Measurements from ENCODE around the gene GJD4.

The GJD4 gene

DNA sequence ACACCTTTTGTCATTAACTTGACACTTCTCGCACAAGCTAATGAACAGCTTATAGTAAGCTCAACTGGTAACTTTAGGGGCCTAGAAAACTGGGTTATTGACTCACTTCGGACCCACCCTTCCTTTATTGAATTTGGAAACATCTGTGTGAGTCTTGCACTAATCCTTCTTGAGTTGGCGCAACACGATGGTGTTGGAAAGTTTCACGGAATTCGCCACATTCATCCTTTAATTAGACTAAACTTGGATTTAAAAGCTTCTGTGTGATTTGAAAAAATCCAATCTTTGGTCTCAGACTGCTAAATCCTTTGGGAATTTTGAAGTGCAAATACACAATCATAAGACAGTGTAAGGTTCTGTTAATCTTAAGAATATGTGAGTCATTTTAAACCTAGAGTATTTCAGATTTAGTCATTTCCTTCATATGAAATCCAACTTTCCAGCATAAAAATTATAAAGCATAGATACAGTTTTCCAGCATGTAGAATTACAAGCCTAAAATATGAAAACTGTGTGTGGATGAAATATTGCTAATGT, 21.9 kb downstream of the GJD4 start:
- DNase-seq (ENCODE audit: low read depth) = no peak

DNA sequence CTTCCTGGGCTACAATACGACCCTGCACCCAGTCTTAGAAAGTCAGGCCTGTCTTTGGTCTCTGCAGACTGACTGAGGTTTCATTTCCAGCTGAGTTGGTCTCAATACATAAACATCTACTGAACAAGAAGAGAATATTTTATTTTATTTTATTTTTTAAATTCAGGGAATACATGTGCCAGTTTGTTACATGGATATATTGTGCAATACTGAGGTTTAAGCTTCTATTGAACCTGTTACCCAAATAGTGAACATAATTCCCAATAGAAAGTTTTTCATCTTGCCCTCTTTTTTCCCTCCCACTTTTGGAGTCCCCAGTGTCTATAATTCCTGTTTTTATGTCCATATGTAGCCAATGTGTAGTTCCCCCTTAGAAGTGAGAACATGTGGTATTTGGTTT, 26.3 kb downstream of the GJD4 start:
- no peak for DNase-seq (ENCODE audit: low read depth)

DNA sequence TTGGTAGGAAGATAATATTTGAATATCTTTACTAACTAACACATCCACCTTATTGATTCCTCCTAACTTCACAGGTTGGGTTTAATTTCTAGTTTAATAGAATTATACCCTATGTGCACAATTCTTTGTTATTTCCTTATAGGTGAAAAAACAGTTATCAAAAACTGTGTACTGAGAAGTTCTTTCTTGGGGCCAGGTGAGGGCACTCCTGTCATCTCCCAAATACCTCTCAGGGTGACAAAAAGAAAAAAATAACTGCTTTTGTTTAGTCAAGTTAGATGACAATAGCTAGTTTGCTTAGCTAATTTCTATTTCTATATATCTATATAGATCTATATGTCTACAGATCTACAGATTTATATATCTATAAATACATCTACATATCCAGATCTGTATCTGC, 26.9 kb downstream of the GJD4 start:
- DNase-seq (ENCODE audit: low read depth) = no peak

DNA sequence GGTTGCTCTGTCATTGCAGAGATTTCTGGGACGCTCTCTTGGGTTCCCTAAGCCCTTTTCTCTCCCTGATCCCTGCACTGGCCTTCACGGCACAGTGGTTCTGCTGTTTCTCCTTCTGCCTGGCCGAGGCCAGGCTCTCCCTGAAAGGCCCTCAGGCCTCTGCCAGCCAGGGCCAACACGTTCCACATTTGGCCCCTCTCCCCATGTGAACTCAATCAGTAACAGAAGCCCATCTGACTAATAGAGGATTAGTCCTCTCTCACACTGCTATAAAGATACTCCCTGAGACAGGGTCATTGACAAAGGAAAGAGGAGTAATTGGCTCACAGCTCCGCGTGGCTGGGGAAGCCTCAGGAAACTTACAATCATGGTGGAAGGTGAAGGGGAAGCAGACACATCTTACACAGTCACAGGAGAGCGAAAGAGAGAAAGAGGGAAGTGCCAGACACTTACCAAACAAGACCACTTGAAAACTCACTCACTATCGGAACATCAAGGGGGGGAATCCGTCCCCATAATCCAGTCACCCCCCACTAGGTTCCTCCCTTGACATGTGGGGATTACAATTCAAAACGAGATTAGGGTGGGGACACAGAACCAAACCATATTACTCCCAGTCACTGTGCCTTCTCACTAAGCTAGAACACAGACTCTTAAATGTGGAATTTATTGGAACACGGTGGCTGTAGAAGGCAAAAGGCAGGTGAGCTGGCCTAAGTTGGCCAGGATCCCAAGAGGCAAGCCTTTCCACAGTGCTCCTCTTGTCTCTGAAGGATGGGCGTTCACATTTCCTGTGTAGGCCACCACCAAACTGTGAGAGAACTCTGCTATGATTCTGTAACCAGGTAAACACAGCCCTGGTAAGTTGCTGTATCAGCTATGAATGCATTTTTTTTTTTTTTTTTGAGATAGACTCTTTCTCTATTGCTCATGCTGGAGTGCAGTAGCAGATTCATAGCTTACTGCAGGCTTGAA, 28.2 kb downstream of the GJD4 start:
- DNase-seq (ENCODE audit: low read depth) = no peak

DNA sequence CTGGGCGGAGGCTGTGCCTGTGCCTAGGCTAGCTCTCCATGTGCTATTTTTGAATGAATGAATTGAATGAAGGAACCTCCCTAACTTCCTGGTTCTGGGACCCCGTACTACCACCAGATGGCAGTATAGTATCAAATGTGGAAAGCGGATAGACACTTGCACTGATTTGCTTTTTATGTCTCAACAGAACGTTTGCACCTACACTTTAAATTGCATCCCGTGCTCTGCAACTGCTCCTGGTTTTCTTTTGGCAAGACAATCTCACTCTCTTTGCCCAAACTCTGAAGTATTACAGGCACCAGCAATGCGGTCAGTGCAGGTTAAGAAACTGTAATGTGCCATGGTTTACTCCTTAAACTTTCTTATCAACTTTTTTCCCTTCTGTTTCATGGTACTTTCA, 30.4 kb downstream of the GJD4 start:
- no peak for DNase-seq (ENCODE audit: low read depth)

DNA sequence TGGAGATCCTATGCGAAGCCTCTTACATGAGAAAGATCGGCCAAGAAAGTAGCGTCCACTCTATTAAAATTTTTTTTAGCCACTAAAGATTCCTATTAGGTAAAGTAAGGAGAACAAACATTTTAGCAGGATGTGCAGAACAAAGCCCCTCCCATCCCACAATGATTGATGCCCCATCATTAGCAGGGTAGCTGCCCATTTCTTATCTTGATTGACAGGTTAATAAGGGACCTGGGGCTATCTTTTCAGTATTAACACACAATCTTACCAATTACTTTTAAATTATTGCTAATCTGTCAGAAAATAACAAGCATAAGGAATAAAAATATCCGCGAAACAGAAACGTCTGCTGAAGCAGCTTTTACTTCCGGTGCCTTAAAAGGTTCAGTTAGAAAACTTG, 31.8 kb downstream of the GJD4 start:
- DNase-seq (ENCODE audit: low read depth) = no peak

DNA sequence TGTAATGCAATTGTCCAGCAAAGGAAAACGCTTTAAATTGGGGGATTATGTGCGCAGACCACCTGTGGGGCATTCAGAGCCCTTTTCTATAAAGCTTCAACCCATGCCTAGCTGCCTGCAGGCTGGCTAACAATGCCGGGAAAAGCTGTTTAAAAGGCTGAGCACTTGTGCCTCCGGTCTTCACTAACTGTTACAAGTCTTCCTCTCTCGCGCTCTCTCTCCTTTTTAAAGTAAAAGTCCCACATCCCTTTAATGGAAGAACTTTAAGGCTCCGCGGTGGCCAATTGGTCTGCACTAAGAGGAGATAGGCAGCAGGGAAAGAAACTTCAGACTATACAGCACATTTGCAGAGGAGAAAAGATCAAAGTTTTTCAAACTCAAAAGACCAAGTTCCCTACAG, 32.3 kb downstream of the GJD4 start:
- no peak for DNase-seq (ENCODE audit: low read depth)

DNA sequence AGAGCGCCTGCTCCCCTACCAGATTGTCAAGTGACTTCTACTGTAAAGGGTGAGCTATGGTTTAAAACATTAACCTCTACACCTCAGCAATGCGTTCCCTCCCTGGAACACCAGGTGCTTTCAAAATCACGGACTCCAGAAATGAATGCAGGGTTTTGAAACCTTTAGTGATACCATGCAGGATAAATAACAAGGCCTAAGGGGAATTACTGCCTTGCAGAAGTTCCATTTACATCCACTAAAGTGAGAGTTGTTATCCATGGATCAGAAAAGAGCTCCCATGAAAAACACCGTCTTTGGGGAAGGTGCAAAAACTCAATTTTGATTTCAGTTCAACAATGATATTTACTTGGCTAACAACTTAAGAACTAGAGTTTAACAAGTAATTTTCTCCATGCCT, 33.0 kb downstream of the GJD4 start:
- DNase-seq (ENCODE audit: low read depth) = no peak

DNA sequence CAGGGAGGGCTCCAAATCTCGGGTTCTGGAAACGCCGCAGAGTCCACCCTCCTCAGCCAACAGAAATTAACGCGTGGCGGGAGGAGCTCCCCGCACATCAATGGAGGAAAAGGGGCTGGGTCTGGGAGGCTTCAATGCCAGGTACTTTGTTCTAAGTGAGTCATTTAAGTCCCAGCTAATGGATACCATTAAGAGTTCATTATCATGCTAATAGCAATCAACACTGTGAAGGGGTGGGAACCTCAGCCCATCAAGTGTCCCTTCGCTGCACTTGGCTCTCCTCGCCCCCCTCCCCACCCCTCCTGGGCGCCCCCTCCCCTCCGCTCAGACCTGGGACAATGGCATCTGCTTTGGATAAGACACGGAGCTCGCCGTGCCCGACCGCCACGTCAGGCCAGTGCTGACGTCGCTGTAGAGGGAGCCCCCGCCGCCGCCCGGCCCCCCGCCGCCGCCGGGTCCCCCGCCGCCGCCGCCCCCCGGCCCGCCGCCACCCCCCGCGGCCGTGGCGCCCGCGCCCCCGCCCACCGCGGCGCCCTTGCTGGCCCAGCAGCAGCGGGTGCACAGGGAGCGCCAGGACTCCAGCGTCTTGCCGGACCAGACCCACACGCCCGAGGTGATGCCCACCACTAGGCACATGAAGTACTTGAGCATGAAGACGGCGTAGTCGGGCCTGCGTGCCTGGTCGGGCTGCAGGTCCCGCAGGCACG, 34.0 kb downstream of the GJD4 start:
- no peak for DNase-seq (ENCODE audit: low read depth)

DNA sequence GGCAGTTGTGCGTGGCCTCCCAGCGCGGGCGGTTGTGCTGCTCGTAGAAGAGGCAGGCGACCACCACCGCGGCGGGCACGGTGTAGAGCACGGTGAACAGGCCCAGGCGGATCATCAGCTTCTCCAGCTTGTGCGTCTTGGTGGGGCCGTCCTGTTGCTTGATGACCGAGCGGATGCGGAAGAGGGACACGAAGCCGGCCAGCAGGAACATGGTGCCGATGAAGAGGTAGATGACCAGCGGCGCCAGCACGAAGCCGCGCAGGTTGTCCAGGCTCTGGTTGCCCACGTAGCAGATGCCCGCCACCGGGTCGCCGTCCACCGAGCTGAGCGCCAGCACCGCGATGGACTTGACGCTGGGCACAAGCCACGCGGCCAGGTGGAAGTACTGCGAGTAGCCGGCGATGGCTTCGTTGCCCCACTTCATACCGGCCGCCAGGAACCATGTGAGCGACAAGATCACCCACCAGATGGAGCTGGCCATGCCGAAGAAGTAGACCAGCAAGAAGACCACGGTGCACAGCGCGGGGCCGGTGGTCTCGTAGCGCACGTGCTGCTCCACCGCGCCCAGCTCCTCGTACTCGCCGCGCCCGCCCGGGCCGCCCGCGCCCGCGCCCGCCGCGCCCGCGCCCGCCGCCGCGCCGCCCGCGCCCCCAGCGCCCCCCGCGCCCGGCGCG, 34.7 kb downstream of the GJD4 start:
- DNase-seq (ENCODE audit: low read depth) = no peak

DNA sequence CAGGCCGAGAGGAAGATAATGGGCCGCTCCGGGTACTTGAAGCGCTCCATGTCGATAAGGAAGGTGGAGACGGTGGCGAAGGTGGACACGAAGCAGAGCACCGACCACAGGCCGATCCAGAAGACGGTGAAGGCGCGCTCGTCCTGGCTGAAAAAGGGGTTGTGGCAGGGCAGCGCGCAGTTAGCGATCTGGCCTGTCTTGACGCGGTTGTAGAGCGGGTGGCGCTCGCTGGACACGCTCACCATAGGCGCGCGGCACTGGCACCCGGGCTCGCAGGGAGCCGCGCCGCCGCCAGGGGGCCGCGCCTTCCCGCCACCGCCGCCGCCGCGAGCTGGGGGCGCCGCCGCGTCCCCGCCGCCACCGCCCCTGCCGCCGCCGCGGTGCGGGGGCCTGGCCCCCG, 35.3 kb downstream of the GJD4 start:
- no peak for DNase-seq (ENCODE audit: low read depth)

DNA sequence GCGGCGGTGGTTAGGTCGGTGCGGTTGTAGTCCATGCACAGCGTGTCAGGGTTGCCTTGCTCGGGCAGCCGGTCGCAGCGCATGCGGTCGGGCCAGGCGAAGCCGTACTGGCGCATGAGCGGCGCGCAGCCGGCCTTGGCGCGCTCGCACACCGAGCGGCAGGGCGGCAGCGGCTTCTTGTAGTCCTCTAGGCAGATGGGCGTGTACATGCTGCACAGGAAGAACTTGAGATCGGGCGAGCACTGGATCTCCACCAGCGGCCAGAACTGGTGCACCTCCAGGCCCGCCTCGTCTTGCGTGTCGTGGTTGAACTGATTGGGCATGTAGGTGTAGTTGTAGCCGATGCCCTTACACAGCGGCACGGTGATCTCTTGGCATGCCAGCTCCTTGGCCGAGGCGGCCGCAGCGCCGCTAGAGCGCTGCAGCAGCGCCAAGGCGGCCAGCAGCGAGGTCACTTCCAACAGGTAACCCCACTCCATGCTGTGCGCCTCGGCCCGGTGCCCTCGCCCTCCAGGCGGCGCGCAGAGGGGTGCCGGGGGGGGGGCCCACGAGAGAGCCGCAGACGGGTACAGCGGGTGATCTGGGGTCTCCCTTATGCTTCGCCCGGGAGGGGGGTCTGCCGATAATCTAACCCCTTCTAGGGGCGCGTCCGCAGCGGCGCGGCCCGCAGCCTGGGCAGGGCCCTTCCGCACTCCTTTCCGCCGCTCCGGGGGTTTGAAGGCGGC, 36.0 kb downstream of the GJD4 start:
- DNase-seq (ENCODE audit: low read depth) = no peak

DNA sequence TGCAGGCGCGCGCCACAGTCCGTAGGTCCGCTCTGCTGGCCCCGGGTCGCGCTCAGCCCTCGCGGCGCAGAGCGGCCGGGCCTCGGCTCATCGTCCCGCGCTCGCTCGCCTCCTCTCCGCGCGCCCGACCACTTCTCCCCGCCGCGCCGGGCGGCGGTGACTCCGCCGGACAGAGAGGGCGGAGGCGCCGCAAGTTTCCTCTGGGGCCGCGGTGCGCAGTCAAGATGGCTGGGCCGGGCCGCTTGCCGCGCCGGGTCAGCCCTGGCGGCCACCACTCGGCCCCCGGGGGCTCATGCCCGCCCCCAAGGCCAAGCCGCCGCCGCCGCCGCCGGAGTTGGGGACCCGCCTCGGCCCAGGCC, 36.5 kb downstream of the GJD4 start:
- no peak for DNase-seq (ENCODE audit: low read depth)

DNA sequence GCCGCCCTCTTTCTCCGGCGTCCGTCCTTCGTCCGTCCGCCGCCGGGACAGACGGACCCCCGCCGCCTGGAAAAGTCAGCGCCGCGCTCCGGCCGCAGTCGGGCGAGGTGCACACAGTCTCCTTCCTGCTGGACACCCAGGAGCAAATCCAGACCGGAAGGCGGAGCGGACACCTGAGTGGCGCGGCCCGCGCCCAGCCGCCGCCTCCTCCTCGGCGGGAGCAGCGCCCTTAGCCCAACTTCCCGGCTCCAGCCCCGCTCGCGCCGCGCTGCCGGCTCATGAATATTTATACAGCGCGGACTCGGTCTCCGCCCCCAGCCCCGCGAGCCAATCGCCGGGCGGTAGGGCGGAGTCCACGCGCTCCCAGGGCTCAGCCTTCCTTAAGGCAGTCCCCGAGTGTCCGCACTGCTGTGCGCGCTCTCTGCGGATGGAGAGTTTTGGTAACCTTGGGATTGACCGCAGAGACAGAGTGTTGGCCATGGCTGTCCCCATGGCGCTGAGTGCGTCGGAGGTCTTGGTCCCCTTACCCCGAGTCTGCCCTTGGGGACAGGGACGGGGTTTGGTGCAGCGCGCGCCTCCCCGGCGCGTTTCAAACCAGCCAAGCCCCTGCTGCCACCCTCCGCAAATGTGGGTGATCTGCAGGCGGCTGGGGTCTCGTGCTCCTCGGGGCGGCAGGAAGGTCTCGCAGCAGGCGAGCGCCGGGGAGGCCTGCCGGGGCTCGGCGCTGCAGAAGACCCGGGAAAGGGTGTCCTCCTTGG, 37.1 kb downstream of the GJD4 start, which contains the start of gene FZD8:
TSS of gene FZD8 (minus strand) at position 262 of the 758 bp plus-strand sequence. CDS start 867 bp downstream, outside the sequence.
- DNase-seq (ENCODE audit: low read depth) = peak; percentile 44

DNA sequence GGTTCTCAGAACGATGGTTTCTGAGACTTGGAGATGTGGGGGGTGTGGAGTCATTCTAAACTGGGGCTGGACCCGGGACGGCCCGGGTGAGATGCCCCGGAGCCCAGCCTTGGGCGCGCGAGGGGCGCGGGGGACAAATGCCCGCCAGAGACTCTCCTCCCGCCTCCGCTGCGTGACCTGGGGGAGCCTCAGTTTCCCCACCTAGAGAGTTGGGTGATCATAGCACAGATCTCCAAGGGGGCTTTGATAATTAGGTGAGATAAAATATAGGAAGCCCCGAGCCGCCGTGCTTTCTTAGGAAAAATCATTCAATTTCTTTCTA, 37.6 kb downstream of the GJD4 start:
- DNase-seq (ENCODE audit: low read depth) = no peak

DNA sequence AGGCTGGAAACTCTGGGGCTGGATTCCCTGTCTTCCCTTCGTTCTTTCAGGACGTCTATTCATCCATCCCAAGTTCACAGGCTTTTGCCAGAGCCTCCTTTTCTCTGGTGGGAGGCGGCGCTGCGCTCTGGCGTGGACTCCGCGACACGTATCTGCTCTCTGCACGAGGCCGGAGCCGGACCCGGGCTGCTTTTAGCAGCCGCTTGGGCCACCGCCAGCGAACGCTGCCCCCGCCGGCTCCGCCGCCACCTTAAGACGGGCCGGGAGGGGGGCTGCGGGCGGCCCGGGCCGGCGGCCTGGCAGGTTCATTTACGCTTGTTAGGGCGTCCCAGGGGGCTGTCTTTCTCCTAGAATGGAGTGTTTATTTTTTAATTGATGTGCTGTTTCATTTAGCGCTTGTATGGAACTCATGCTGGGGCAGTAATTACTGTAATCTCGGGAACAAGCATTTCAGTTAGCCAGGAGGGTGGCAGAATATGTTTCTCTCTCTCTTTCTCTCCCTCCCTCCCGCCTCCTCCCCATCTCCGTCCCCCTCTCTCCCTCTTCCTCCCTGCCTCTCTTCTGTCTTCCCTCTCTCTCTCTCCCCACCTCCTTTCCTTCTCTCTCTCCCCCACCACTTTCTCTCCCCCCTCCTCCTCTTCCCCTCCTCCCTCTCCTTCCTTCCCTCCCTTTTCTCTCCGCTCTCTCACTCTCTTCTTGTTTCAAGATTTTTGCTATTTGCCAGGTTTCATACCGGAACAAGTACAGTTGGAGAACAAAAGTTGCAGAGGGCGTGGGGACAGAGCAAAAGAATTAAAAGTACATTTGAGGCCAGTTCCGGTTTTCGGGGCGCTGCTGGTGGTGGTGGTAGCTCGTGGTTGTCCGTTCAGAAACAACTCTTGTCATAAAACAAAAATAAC, 38.3 kb downstream of the GJD4 start:
- DNase-seq (ENCODE audit: low read depth) = no peak

DNA sequence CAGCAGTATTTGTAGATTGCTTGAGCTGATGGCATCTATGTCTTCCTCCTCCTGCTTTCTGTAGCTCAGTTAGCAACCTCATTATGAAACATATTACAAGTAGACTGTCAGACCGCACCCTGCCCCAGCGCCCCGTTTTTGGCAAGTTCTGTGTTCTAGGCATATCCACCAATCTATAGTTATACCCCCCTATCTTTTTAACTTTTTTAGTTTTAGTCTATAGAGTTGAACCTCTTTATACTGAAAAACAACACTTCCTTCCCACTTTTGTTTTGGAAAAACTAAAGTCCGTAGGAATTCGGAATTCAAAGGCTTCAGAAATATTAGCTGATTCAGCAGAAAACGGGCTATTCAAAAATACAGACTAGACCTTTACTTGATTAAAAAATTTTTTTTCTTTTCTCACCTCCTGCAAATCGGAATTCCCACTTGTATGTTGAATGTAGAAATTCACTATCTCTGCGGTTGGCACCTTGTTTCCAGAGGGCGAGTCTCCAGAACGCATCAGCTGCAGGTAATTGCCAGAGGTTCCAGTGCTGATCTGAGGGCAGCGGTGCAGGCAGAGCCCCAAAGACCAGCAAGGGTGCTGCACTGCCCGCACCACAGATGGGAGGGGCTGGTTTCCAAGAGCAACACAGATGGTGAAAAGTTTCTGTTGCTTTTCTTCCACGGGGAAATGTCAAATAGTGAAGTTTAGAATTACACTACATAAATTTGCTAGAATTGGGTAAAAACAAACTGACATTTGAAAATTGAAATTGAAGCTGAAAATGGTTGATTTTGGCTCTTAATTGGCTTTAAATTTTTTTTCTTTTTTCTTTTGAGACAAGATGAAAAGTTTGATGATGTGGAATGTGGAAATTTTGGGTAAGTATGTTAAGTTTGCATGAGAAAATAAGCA, 39.2 kb downstream of the GJD4 start:
- no peak for DNase-seq (ENCODE audit: low read depth)

DNA sequence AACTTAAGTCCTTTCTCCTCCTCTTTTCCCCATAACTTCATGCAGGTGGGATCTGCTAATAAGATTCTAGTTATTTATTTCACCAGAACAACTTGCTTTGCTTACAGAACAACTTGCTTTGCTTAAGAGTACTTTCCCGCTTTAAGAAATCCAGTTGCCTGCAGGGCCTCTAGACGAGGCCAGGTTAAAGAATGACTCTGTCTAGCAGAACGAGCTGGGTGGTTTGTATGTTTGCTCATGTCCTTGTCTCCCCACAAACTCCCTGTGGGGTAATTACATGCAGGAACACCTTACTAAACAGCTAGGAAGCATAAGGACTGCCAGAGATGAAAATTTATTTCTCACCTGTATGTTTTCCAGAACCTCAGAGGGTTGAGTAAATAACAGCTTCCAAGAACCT, 45.8 kb downstream of the GJD4 start:
- DNase-seq (ENCODE audit: low read depth) = no peak

DNA sequence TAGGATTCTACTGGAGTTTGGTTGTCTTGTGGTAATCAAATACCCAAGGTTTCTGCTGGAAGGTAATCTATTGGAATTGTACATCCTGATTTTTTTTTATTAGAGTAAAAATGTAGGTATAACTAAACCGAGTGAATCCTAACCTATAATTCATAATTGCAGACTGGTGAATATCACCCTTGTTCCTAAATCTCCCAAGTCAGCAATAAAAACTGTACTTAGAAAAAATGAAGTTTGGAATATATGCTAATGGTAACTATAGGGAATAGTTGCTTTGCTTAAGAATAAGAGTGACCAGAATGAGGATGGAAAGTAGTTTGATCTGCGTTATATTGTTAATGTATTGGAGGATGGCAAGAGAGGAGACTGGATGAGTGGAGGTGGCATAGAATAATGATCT, 47.7 kb downstream of the GJD4 start:
- no peak for DNase-seq (ENCODE audit: low read depth)

Measured in stimulated activated CD8-positive, alpha-beta memory T cell treated with anti-CD3 and anti-CD28 coated beads, Interleukin-15, amount 100 ng/mL, for 24 hours (primary cell).